GM19397 (cell line): ENCODE data around the gene PLSCR3.
"Not testable (repeated sequence)": the region's sequence is repeated elsewhere in the genome, so short reads cannot be mapped to it uniquely, and the experiment has no call there.

Source experiments
- ATAC-seq: cut with Tn5 transposase; IDR thresholded peaks from one replicate; pipeline ENCODE4 v1.9.1; 2021; ENCODE audit warnings: mild to moderate bottlenecking, moderate library complexity; ENCODE audit not compliant: unreplicated experiment

PLSCR3 gene

GRCh38 chr17:7382901-7383300, 11.4 kb downstream of the PLSCR3 start:
- no peak for ATAC-seq

- no peak for ATAC-seq
Measured at GRCh38 chr17:7380855-7381683, 13.3 kb downstream of the PLSCR3 start, which contains the start of gene TNK1. TSS of gene TNK1 (plus strand) at chr17:7381089. CDS start at chr17:7382927, 1,838 bp downstream.

- no peak for ATAC-seq
Measured at GRCh38 chr17:7380321-7380720, 14.0 kb downstream of the PLSCR3 start.

DNA sequence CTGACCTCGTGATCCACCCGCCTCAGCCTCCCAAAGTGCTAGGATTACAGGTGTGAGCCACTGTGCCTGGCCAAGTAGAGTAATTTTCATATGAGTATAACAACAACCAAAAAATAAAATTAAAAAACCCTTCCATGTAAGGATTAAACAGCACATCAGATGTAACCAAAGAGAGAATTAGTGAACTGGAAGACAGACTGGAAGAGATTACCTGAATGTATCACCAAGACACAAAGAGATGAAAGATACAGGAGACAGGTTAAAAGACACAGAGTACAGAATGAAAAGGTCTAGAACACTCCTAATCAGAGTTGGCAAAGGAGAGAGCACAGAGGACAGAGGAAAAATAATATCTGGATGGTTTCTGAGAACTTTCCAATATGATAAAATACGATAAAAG, 15.2 kb downstream of the PLSCR3 start:
- no peak for ATAC-seq

GRCh38 chr17:7374353-7374752, 20.0 kb downstream of the PLSCR3 start:
- no peak for ATAC-seq

GRCh38 chr17:7370853-7371252, 23.5 kb downstream of the PLSCR3 start:
- no peak for ATAC-seq

GRCh38 chr17:7369825-7370224, 24.5 kb downstream of the PLSCR3 start:
- ATAC-seq = no peak

- ATAC-seq = not testable (repeated sequence)
Measured at GRCh38 chr17:7368599-7368994, 25.7 kb downstream of the PLSCR3 start.

GRCh38 chr17:7367918-7368598, 26.3 kb downstream of the PLSCR3 start:
- ATAC-seq = no peak

GRCh38 chr17:7367083-7367482, 27.2 kb downstream of the PLSCR3 start:
- ATAC-seq = no peak

GRCh38 chr17:7365963-7366362, 28.4 kb downstream of the PLSCR3 start:
- not testable (repeated sequence) for ATAC-seq

- ATAC-seq = no peak
Measured at GRCh38 chr17:7363311-7363710, 31.0 kb downstream of the PLSCR3 start.

DNA sequence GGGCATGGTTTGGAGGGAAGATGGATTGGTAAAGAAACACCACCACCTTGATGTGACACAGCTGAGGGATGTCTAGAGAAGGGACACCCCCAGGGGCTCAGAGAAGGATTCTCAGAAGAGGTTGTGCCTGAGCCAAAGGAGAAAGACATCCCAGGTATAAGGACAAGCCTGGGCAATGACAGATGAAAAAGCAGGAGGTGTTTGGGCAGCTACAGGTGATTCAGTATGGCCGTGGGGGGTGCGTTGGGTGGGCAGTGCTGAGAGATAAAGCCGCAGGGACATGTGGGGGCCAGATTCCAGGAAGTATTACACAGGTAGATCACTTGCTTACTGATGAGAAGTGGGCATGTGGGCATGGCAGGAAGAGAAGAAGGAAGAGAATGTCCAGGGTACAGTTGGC, 32.4 kb downstream of the PLSCR3 start:
- no peak for ATAC-seq

DNA sequence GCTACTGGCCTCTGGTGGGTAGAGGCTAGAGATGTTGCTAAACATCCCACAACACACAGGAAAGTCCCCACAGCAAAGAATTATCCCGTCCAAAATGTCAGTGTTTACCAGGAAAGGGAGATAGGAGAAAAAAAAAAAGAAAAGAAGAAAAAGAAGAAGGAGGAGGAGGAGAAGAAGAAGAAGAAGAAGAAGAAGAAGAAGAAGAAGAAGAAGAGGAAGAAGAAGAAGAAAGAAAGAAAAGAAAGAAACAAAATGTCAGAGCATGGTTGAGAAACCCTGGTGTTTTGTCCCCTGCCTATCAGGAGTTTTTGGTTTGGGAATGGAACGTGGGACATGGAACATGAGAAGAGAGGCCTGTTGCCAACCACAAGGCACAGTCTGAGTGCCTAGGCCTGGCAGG, 36.9 kb downstream of the PLSCR3 start:
- ATAC-seq = no peak

DNA sequence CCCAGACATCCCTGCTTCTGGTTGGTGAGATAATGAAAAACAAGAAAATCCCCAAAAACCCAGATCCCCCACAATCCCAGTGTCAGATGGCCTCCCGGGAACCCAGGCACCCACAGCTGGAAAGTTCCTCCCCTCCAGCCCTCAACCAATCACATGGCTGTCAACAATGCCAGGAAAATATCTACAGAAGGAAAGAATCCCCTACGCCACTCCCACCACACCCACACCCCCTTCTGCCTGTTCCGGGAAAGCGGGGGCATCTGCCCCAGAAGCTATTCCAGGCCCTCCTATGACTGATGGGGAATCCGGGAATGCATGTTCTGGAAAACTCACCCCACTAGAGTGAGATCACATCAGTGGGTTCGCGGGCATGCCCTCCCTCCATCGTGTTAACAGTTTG, 37.6 kb downstream of the PLSCR3 start:
- no peak for ATAC-seq

- no peak for ATAC-seq
Measured at GRCh38 chr17:7356072-7356549, 38.2 kb downstream of the PLSCR3 start.

DNA sequence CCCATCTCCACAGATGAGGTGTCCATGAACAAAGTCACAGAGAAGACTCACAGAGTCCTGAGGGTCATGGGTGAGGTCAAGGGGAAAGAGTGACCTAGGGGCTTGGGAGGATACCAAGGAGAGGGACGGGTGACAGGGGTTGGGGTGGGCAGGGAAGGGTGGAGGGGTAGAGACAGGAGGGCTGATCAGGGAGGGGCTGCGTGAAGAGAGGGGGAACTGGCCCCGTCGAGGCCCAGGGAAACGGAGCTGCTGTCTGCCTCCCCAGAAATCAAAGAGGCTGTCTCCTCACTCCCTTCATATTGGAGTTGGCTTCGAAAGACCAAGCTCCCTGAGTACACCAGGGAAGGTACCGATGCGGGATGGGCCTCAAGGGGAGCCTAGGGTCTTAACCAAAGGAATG, 38.8 kb downstream of the PLSCR3 start:
- ATAC-seq = no peak

GRCh38 chr17:7355053-7355452, 39.3 kb downstream of the PLSCR3 start, which contains the start of gene TMEM95:
TSS of gene TMEM95 (plus strand) at chr17:7355156. CDS start at chr17:7355205, 49 bp downstream.
- ATAC-seq = no peak

GRCh38 chr17:7354262-7354843, 40.0 kb downstream of the PLSCR3 start:
- ATAC-seq = no peak

- no peak for ATAC-seq
Measured at GRCh38 chr17:7352910-7353635, 41.3 kb downstream of the PLSCR3 start.

DNA sequence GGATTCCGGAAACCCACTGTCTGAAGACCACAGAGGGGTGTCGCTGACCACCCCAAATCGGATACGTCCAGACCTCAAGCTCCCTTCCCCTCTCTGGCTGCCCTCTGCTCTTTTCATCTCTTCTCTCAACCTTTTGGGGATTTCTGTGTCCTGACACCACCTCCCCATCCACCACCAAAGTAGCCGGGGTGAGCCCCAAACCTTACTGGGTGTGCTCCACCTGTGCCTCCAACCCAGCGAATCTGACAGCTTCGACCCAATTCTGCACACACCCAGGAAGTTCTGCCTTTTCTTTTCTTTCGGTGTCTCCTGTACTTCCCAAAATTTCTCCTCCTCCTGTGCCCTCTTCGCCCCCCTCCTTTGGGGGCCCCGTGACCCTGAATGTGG, 41.8 kb downstream of the PLSCR3 start:
- no peak for ATAC-seq
